ENCODE measurements around the gene ATP6V1C2.

DNA sequence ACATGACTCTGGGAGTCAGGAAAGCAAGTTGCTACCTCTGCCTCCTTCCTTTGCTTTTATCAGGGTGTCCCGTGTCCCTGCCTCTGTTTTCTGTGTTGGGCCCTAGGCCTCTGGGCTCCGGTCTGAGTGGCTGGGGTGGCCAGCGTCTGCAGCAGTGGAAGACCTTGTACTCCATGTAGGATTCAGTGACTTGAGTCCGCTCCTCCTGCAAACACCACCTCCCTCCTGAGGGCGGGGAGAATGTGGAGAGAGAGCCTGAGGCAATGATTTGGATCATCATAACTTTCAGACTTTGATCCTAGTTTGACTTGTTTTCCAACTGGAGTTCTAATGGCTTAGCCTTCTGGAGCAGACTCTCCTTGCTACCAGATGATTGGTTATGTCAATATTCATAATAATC is 30.8 kb downstream of the ATP6V1C2 start:
- TF ChIP-seq, protein P1, sequence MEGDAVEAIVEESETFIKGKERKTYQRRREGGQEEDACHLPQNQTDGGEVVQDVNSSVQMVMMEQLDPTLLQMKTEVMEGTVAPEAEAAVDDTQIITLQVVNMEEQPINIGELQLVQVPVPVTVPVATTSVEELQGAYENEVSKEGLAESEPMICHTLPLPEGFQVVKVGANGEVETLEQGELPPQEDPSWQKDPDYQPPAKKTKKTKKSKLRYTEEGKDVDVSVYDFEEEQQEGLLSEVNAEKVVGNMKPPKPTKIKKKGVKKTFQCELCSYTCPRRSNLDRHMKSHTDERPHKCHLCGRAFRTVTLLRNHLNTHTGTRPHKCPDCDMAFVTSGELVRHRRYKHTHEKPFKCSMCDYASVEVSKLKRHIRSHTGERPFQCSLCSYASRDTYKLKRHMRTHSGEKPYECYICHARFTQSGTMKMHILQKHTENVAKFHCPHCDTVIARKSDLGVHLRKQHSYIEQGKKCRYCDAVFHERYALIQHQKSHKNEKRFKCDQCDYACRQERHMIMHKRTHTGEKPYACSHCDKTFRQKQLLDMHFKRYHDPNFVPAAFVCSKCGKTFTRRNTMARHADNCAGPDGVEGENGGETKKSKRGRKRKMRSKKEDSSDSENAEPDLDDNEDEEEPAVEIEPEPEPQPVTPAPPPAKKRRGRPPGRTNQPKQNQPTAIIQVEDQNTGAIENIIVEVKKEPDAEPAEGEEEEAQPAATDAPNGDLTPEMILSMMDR (IDR thresholded peaks at IDR 0.05), result no peak
- TF ChIP-seq POLR2A (IDR thresholded peaks at IDR 0.05), result no peak
